Activated CD8-positive, alpha-beta T cell treated with anti-CD3 and anti-CD28 coated beads for 36 hours (primary cell): Measurements from ENCODE around the gene MAF. TPM values are rescaled to one million over a fixed set of nuclear protein-coding genes. Genes with fewer than 3 reads are reported as not detected.

Experiments used
- ATAC-seq: fragments of 200-7000 bp; cut with Tn5 transposase; one replicate; pipeline ENCODE4 v1.10.0; 2021; ENCODE audit warnings: mild to moderate bottlenecking, moderate library complexity
- CTCF ChIA-PET: fragments of 350-600 bp; sonication (Branson Sonifier 250); formaldehyde crosslinking; loops from one replicate; lab custom pipeline; 2021; ENCODE audit warnings: antibody characterized with exemption; lab: Charles Lee
- POLR2A ChIA-PET: fragments of 350-600 bp; sonication (Branson Sonifier 250); formaldehyde crosslinking; loops from one replicate; lab custom pipeline; 2021; ENCODE audit warnings: antibody characterized with exemption; lab: Charles Lee
- DNase-seq: peaks from one replicate; pipeline ENCODE4 v3.0.0-alpha.2; 2020
- H3K27ac Mint-ChIP-seq: one replicate; pipeline ENCODE4 v1.8.0; 2021; ENCODE audit warnings: mild to moderate bottlenecking, mixed read lengths
- H3K27me3 Mint-ChIP-seq: one replicate; pipeline ENCODE4 v1.8.0; 2021; ENCODE audit warnings: mixed read lengths
- H3K36me3 Mint-ChIP-seq: one replicate; pipeline ENCODE4 v1.8.0; 2021; ENCODE audit warnings: low read depth, mixed read lengths
- H3K4me1 Mint-ChIP-seq: one replicate; pipeline ENCODE4 v1.8.0; 2021; ENCODE audit warnings: low read depth, mixed read lengths
- H3K4me3 Mint-ChIP-seq: one replicate; pipeline ENCODE4 v1.8.0; 2021; ENCODE audit warnings: mild to moderate bottlenecking, moderate library complexity, mixed read lengths
- H3K9me3 Mint-ChIP-seq: one replicate; pipeline ENCODE4 v1.8.0; 2021; ENCODE audit warnings: mixed read lengths
- CTCF ChIP-seq: fragments of 200-600 bp; IDR thresholded peaks from one replicate; pipeline ENCODE4 v1.8.0; 2022; ENCODE audit warnings: antibody characterized with exemption, mild to moderate bottlenecking
- intact Hi-C: fragments of 100-400 bp; cut with micrococcal nuclease; formaldehyde crosslinking; loops from one replicate; pipeline ENCODE4 v1.10.0; 2022
- total RNA-seq, 2 experiments: library from RNA; stranded (reverse); gene quantifications; one replicate each; pipeline ENCODE4 v1.2.3, GENCODE V29; 2021

Gene MAF
- total RNA-seq, 2 experiments from 2014 or later = 17.4 to 18.6 TPM

GRCh38 chr16:79625738-79626137 lies 25.2 kb upstream of the MAF start:
- H3K4me1 Mint-ChIP-seq = peaks cover 10% of the 10 kb centered on the region
- H3K36me3 Mint-ChIP-seq = no peaks in the 10 kb centered on the region
- no peaks in the 10 kb centered on the region for H3K9me3 Mint-ChIP-seq
- ChIA-PET CTCF (no interaction called here), POLR2A (interaction anchor here (0.6 to 0.7 kb wide), 2 partner anchors 16 to 1616 kb away, joined by 3 read pairs; no protein-coding TSS in a partner anchor)
- H3K4me3 Mint-ChIP-seq = no peak overlapping the region
- H3K27me3 Mint-ChIP-seq = peaks cover 33% of the 10 kb centered on the region
- ATAC-seq (no peak), DNase-seq (no peak)
- TF ChIP-seq CTCF = no peak
- no peak overlapping the region for H3K27ac Mint-ChIP-seq
- intact Hi-C loops = no loop called here

GRCh38 chr16:79623824-79624223 lies 23.3 kb upstream of the MAF start:
- DNase-seq (no peak), ATAC-seq (no peak)
- peaks cover 31% of the 10 kb centered on the region for H3K27me3 Mint-ChIP-seq
- ChIA-PET POLR2A (no interaction called here), CTCF (no interaction called here)
- H3K36me3 Mint-ChIP-seq = no peaks in the 10 kb centered on the region
- H3K27ac Mint-ChIP-seq = no peak overlapping the region
- intact Hi-C loops = no loop called here
- no peak overlapping the region for H3K4me3 Mint-ChIP-seq
- H3K9me3 Mint-ChIP-seq = no peaks in the 10 kb centered on the region
- H3K4me1 Mint-ChIP-seq = peaks cover 14% of the 10 kb centered on the region
- no peak for TF ChIP-seq CTCF

- peaks cover 13% of the 10 kb centered on the region for H3K4me1 Mint-ChIP-seq
- no peak overlapping the region for H3K27ac Mint-ChIP-seq
- no peaks in the 10 kb centered on the region for H3K36me3 Mint-ChIP-seq
- ATAC-seq (no peak), DNase-seq (no peak)
- H3K4me3 Mint-ChIP-seq = no peak overlapping the region
- no peak for TF ChIP-seq CTCF
- intact Hi-C loops = no loop called here
- CTCF ChIA-PET = no interaction called here
- H3K27me3 Mint-ChIP-seq = peaks cover 29% of the 10 kb centered on the region
- no peaks in the 10 kb centered on the region for H3K9me3 Mint-ChIP-seq
- POLR2A ChIA-PET = no interaction called here
Observed at GRCh38 chr16:79623062-79623461, 22.5 kb upstream of the MAF start.

GRCh38 chr16:79621027-79621426 lies 20.5 kb upstream of the MAF start:
- no peak overlapping the region for H3K4me3 Mint-ChIP-seq
- intact Hi-C loops = no loop called here

GRCh38 chr16:79618692-79619050 lies 18.1 kb upstream of the MAF start:
- Mint-ChIP-seq H3K4me3 (peak overlapping the region; percentile 11), H3K27me3 (peaks cover 14% of the 10 kb centered on the region), H3K9me3 (no peaks in the 10 kb centered on the region), H3K4me1 (peaks cover 17% of the 10 kb centered on the region), H3K36me3 (no peaks in the 10 kb centered on the region), H3K27ac (peak overlapping the region; percentile 82)
- peak; percentile 65 for DNase-seq
- ChIA-PET POLR2A (interaction anchor here (1.2 kb wide), 1 partner anchor 10 kb away, joined by 3 read pairs; no protein-coding TSS in a partner anchor), CTCF (interaction anchor here (1.5 kb wide), 1 partner anchor 10 kb away, joined by 3 read pairs; no protein-coding TSS in a partner anchor)
- intact Hi-C loops = no loop called here
- TF ChIP-seq CTCF = no peak
- peak; percentile 70 for ATAC-seq

More at GRCh38 chr16:79621027-79621426, 20.5 kb upstream of the MAF start:
- H3K4me1 Mint-ChIP-seq = peaks cover 17% of the 10 kb centered on the region
- TF ChIP-seq CTCF = no peak
- no peaks in the 10 kb centered on the region for H3K9me3 Mint-ChIP-seq
- CTCF ChIA-PET = interaction anchor here (1.0 to 1.6 kb wide), 2 partner anchors 10 to 19 kb away, joined by 3 read pairs; no protein-coding TSS in a partner anchor
- ATAC-seq = no peak
- H3K27ac Mint-ChIP-seq = no peak overlapping the region
- DNase-seq = no peak
- no peaks in the 10 kb centered on the region for H3K36me3 Mint-ChIP-seq
- POLR2A ChIA-PET = interaction anchor here (0.6 kb wide), 1 partner anchor 993 kb away, joined by 3 read pairs; no protein-coding TSS in a partner anchor
- peaks cover 28% of the 10 kb centered on the region for H3K27me3 Mint-ChIP-seq
